Measurements from ENCODE around the gene LIMCH1.

LIMCH1 gene

DNA sequence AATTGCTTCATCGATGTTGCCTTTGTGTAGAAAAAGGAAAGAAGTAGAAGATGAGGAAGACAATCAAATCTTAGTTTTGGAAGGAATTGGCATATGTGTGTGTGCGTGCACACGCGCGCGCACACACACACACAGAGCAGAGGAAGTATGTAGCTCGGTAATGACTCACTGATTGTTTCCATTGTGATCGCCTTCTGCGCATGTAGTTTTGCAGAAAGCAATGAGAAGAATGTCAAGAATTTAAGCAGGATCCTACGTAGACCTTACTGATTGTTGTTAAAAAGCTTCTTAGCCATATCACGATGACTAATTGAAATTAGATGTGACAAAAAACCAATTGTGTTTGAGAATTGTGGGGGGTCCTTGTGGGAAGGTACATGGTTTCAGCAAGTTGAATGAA, 12.8 kb upstream of the LIMCH1 start:
- Histone ChIP-seq H3K27ac (no peak overlapping the region), H3K4me3 (no peak overlapping the region), H3K9me3 (ENCODE audit: low read depth, low read length) (no peaks in the 10 kb centered on the region), H3K36me3 (ENCODE audit: insufficient read depth, low read length) (no peaks in the 10 kb centered on the region), H3K9ac (ENCODE audit: insufficient read length) (no peak overlapping the region)
- TF ChIP-seq POLR2AphosphoS5 (IDR thresholded peaks at IDR 0.05; ENCODE audit: borderline replicate concordance, low read depth, low read length), result no peak
- no peak for TF ChIP-seq FOXP2 (optimal IDR thresholded peaks at IDR 0.05; ENCODE audit: control extremely low read depth, extremely low read length, insufficient read depth)
- TF ChIP-seq EZH2 (IDR thresholded peaks at IDR 0.05), result no peak
- no peak for DNase-seq (ENCODE audit: low read depth, low spot score)

DNA sequence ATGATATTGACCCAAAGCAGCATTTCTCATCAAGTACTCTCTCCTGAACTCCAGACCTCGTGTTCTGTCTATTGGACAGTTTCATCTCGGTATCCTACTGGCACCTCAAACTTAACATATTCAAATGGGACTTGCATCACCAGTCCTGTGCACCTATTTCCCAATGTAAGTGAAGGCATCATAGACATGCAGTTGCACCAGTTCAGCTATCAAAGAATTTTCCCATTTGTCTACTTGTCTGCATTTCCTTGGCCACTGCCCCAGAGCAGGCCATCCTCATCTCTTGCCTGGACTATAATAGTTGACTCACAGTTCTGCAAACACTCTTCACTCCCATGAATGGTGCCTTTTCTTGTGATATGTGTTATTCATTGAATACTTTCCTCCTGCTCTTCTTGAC, 11.3 kb upstream of the LIMCH1 start:
- Histone ChIP-seq H3K9ac (ENCODE audit: insufficient read length) (no peak overlapping the region), H3K27ac (no peak overlapping the region), H3K36me3 (ENCODE audit: insufficient read depth, low read length) (no peaks in the 10 kb centered on the region), H3K9me3 (ENCODE audit: low read depth, low read length) (no peaks in the 10 kb centered on the region), H3K4me3 (no peak overlapping the region)
- no peak for TF ChIP-seq EZH2 (IDR thresholded peaks at IDR 0.05)
- TF ChIP-seq POLR2AphosphoS5 (IDR thresholded peaks at IDR 0.05; ENCODE audit: borderline replicate concordance, low read depth, low read length), result no peak
- TF ChIP-seq FOXP2 (optimal IDR thresholded peaks at IDR 0.05; ENCODE audit: control extremely low read depth, extremely low read length, insufficient read depth), result no peak
- DNase-seq (ENCODE audit: low read depth, low spot score), result no peak

DNA sequence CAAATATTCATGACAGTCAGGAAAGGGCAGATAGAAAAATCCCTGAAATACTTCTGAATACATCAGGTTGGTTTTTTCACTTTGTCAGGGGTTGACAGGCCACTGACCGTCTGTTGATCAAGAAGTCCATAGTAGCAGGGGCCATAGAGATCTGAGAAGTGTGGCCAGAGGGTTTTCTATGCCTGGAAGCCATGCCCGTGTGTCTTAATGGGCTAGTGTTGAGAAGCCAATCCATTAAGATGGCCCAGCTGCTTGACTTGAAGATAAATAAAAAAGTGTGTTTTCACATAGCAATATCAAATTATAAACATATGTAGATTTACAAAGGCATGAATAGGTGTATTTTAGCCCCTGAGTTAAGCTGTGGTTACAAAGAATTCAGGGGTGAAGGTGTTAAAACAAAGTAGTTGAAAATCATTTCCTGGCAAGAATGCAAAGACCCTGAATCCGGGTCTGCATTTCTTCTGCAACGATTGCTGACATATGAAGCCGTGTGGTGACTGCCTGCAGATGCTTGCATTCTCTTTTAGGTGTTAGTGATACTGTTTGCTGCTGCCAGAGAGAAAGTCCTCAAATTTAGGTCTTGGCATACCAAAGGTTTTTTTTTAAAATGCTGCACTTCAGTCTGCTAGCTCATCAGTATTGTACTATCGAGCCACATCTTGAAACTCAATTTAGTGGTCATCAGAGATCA, 9.3 kb upstream of the LIMCH1 start:
- H3K27ac ChIP-seq, result no peak overlapping the region
- TF ChIP-seq FOXP2 (optimal IDR thresholded peaks at IDR 0.05; ENCODE audit: control extremely low read depth, extremely low read length, insufficient read depth) (no peak), EZH2 (IDR thresholded peaks at IDR 0.05) (no peak), POLR2AphosphoS5 (IDR thresholded peaks at IDR 0.05; ENCODE audit: borderline replicate concordance, low read depth, low read length) (no peak)

DNA sequence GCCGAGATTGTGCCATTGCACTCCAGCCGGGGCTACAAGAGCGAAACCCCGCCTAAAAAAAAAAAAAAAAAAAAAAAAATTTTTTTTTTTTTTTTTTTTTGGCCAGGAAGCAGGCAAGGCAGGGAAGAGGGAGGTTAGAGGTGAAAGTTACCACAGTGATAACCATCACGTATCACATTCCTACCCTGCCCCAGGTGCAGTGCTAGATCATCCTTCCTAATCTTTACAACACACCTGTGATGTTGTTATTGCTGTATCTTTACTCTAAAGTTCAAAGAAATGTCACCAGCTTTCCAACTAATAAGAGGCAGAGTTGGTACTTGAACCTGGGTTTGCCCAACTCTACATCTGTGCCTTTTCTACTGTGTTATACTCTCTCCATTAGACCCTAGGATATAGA, 7.2 kb upstream of the LIMCH1 start:
- Histone ChIP-seq H3K9ac (ENCODE audit: insufficient read length) (no peak overlapping the region), H3K9me3 (ENCODE audit: low read depth, low read length) (no peaks in the 10 kb centered on the region), H3K36me3 (ENCODE audit: insufficient read depth, low read length) (no peaks in the 10 kb centered on the region), H3K4me3 (no peak overlapping the region), H3K27ac (no peak overlapping the region)
- TF ChIP-seq EZH2 (IDR thresholded peaks at IDR 0.05) (no peak), FOXP2 (optimal IDR thresholded peaks at IDR 0.05; ENCODE audit: control extremely low read depth, extremely low read length, insufficient read depth) (no peak), POLR2AphosphoS5 (IDR thresholded peaks at IDR 0.05; ENCODE audit: borderline replicate concordance, low read depth, low read length) (no peak)
- DNase-seq (ENCODE audit: low read depth, low spot score), result no peak

More for the DNA sequence above, 9.3 kb upstream of the LIMCH1 start:
- DNase-seq (ENCODE audit: low read depth, low spot score), result no peak
- Histone ChIP-seq H3K9ac (ENCODE audit: insufficient read length) (no peak overlapping the region), H3K36me3 (ENCODE audit: insufficient read depth, low read length) (no peaks in the 10 kb centered on the region), H3K9me3 (ENCODE audit: low read depth, low read length) (no peaks in the 10 kb centered on the region), H3K4me3 (no peak overlapping the region)

DNA sequence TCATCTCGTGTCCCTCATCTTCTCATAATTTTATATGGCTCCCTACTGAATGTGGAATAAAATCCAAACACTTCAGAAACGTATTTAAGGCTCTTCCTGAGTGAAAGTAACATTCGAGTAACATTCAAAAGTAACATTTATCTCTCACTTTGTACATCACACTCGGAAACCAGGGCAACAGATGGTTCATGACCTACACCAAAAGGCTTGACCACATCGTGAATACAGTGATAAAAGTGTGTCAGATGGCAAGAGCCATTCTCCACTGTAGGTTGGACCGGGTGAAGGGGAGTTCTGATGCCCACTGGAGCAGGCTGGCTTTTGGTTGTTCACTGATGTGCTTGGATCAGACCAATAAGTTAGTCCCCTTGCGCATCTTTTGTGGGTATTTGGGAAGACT, 5.6 kb upstream of the LIMCH1 start:
- no peak overlapping the region for H3K9ac ChIP-seq (ENCODE audit: insufficient read length)
- H3K4me3 ChIP-seq, result no peak overlapping the region
- no peaks in the 10 kb centered on the region for H3K36me3 ChIP-seq (ENCODE audit: insufficient read depth, low read length)
- H3K27ac ChIP-seq, result no peak overlapping the region
- no peaks in the 10 kb centered on the region for H3K9me3 ChIP-seq (ENCODE audit: low read depth, low read length)
- no peak for DNase-seq (ENCODE audit: low read depth, low spot score)
- TF ChIP-seq EZH2 (IDR thresholded peaks at IDR 0.05), result no peak
- no peak for TF ChIP-seq POLR2AphosphoS5 (IDR thresholded peaks at IDR 0.05; ENCODE audit: borderline replicate concordance, low read depth, low read length)
- no peak for TF ChIP-seq FOXP2 (optimal IDR thresholded peaks at IDR 0.05; ENCODE audit: control extremely low read depth, extremely low read length, insufficient read depth)

DNA sequence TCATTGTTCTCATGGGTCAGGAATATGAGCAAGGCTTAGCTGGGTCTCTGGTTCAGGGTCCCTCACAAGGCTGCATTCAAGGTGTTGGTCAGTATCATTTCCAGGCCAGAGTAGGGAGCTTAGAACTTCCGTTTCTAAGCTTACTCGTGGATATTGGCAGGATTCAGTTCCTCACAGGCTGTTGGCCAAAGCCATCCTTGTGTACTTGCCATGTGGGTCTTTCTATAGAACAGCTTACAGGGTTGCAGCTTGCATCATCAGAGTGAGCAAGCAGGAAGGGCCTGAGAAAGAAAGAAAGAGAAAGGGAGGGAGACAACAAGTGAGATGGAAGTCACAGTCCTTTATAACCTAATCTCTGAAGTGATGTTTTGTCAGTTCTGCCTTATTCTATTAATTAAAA, 5.1 kb upstream of the LIMCH1 start:
- no peak overlapping the region for H3K9ac ChIP-seq (ENCODE audit: insufficient read length)
- no peaks in the 10 kb centered on the region for H3K36me3 ChIP-seq (ENCODE audit: insufficient read depth, low read length)
- H3K27ac ChIP-seq, result no peak overlapping the region
- no peaks in the 10 kb centered on the region for H3K9me3 ChIP-seq (ENCODE audit: low read depth, low read length)
- TF ChIP-seq EZH2 (IDR thresholded peaks at IDR 0.05), result no peak
- TF ChIP-seq FOXP2 (optimal IDR thresholded peaks at IDR 0.05; ENCODE audit: control extremely low read depth, extremely low read length, insufficient read depth), result no peak
- TF ChIP-seq POLR2AphosphoS5 (IDR thresholded peaks at IDR 0.05; ENCODE audit: borderline replicate concordance, low read depth, low read length), result no peak
- no peak overlapping the region for H3K4me3 ChIP-seq
- DNase-seq (ENCODE audit: low read depth, low spot score), result no peak

DNA sequence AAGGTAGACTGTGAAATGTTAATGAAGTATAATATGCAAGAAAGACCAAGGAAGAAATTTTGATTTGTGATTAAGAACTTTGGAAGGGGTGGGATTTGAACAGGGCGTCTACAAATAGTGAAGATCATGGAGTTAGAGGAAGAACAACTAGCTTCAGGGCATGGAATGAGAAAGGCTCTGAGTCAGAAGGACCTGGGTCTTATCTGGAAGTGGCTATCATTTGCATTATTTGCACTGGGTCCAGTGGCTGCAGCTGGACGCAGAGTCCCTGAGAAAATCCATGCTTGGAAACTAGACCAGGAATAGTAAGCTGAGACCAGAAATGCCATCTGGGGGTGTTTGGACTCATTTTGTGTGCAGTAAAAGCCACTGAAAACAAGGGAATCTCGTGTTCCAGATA, 4.3 kb upstream of the LIMCH1 start:
- Histone ChIP-seq H3K36me3 (ENCODE audit: insufficient read depth, low read length) (no peaks in the 10 kb centered on the region), H3K4me3 (no peak overlapping the region), H3K9ac (ENCODE audit: insufficient read length) (no peak overlapping the region), H3K9me3 (ENCODE audit: low read depth, low read length) (no peaks in the 10 kb centered on the region), H3K27ac (no peak overlapping the region)
- no peak for DNase-seq (ENCODE audit: low read depth, low spot score)
- no peak for TF ChIP-seq POLR2AphosphoS5 (IDR thresholded peaks at IDR 0.05; ENCODE audit: borderline replicate concordance, low read depth, low read length)
- TF ChIP-seq EZH2 (IDR thresholded peaks at IDR 0.05), result no peak
- no peak for TF ChIP-seq FOXP2 (optimal IDR thresholded peaks at IDR 0.05; ENCODE audit: control extremely low read depth, extremely low read length, insufficient read depth)

DNA sequence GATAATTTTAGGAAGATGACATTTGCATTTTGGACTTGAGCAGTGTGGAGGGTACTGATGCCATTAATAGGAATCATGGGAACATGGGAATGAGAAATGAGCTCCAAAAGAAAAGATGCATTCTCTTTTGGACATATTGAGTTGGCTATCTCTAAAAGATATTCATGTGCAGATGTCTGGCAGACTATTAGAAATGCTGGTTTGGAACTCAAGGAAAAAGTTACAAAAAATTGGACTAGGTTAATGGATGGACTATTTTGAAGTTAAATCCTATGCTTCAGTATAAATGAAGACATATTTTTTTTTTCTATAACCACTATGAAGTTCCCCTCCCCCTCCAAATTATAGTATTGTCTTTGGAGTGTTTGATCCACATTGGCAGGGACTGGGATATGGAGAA, 3.6 kb upstream of the LIMCH1 start:
- H3K9ac ChIP-seq (ENCODE audit: insufficient read length), result no peak overlapping the region
- no peak for DNase-seq (ENCODE audit: low read depth, low spot score)
- no peaks in the 10 kb centered on the region for H3K9me3 ChIP-seq (ENCODE audit: low read depth, low read length)
- no peaks in the 10 kb centered on the region for H3K36me3 ChIP-seq (ENCODE audit: insufficient read depth, low read length)
- TF ChIP-seq EZH2 (IDR thresholded peaks at IDR 0.05) (no peak), POLR2AphosphoS5 (IDR thresholded peaks at IDR 0.05; ENCODE audit: borderline replicate concordance, low read depth, low read length) (no peak), FOXP2 (optimal IDR thresholded peaks at IDR 0.05; ENCODE audit: control extremely low read depth, extremely low read length, insufficient read depth) (no peak)
- no peak overlapping the region for H3K27ac ChIP-seq
- no peak overlapping the region for H3K4me3 ChIP-seq

DNA sequence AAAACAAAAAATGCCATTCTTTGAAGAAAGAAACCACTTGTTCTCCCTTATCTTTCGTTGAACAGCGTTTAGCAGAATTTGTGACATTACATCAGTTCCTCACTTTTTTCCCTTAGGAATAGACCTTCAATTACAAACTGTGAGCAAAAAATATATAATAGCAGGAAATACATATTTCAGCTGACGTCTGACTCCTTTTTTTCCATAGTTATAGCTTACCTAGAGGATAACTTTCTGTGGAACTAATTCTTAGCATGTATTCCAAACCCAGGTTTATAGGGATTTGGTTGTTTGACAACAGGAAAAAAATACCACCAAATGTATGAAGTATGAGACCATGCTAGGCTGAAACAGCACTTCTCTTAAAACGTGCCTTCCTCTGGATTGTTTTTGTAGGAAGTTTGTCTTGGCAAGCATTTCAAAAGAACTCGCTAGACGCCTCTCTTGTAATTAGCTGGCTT, 2.0 kb upstream of the LIMCH1 start:
- no peak overlapping the region for H3K9ac ChIP-seq (ENCODE audit: insufficient read length)
- no peak overlapping the region for H3K27ac ChIP-seq
- no peaks in the 10 kb centered on the region for H3K36me3 ChIP-seq (ENCODE audit: insufficient read depth, low read length)
- H3K9me3 ChIP-seq (ENCODE audit: low read depth, low read length), result no peaks in the 10 kb centered on the region
- TF ChIP-seq FOXP2 (optimal IDR thresholded peaks at IDR 0.05; ENCODE audit: control extremely low read depth, extremely low read length, insufficient read depth) (no peak), EZH2 (IDR thresholded peaks at IDR 0.05) (no peak), POLR2AphosphoS5 (IDR thresholded peaks at IDR 0.05; ENCODE audit: borderline replicate concordance, low read depth, low read length) (no peak)
- H3K4me3 ChIP-seq, result no peak overlapping the region
- DNase-seq (ENCODE audit: low read depth, low spot score), result no peak
